Measurements from ENCODE around the gene PLEKHH1.

The PLEKHH1 gene

GRCh38 chr14:67510836-67511235 is 22.3 kb upstream of the PLEKHH1 start:
- no peak for DNase-seq

GRCh38 chr14:67512463-67513310 is 20.4 kb upstream of the PLEKHH1 start:
- DNase-seq: no peak

GRCh38 chr14:67513631-67514108 is 19.4 kb upstream of the PLEKHH1 start:
- no peak for DNase-seq

GRCh38 chr14:67514203-67514607 is 18.9 kb upstream of the PLEKHH1 start:
- no peak for DNase-seq

GRCh38 chr14:67514650-67515385 is 18.3 kb upstream of the PLEKHH1 start:
- DNase-seq: no peak

GRCh38 chr14:67515386-67516079 is 17.6 kb upstream of the PLEKHH1 start:
- no peak for DNase-seq

- no peak for DNase-seq
These were observed 16.4 kb upstream of the PLEKHH1 start for GRCh38 chr14:67516676-67517075.

GRCh38 chr14:67517083-67517482 is 16.0 kb upstream of the PLEKHH1 start:
- DNase-seq: no peak

- no peak for DNase-seq
These were observed 13.7 kb upstream of the PLEKHH1 start for GRCh38 chr14:67519406-67519805.

- DNase-seq: no peak
These were observed 12.6 kb upstream of the PLEKHH1 start for GRCh38 chr14:67520482-67520881.

GRCh38 chr14:67522270-67522669 is 10.8 kb upstream of the PLEKHH1 start:
- DNase-seq: no peak

GRCh38 chr14:67523764-67524633 is 9.1 kb upstream of the PLEKHH1 start:
- DNase-seq: no peak

- no peak for DNase-seq
These were observed 8.5 kb upstream of the PLEKHH1 start for GRCh38 chr14:67524634-67524963.

GRCh38 chr14:67525389-67525788 is 7.7 kb upstream of the PLEKHH1 start:
- no peak for DNase-seq

- DNase-seq: no peak
These were observed 6.9 kb upstream of the PLEKHH1 start for GRCh38 chr14:67526181-67526580.

GRCh38 chr14:67526676-67527459 is 6.2 kb upstream of the PLEKHH1 start:
- DNase-seq: no peak

- DNase-seq: no peak
These were observed 5.3 kb upstream of the PLEKHH1 start for GRCh38 chr14:67527756-67528155.

GRCh38 chr14:67528276-67528675 is 4.8 kb upstream of the PLEKHH1 start:
- no peak for DNase-seq

GRCh38 chr14:67529947-67530935 is 2.8 kb upstream of the PLEKHH1 start:
- DNase-seq: no peak

GRCh38 chr14:67532606-67532997 is 488 bp upstream of the PLEKHH1 start:
- no peak for DNase-seq

GRCh38 chr14:67533754-67534085 is 630 bp downstream of the PLEKHH1 start:
- no peak for DNase-seq

Data from T1000 (cell line).